T-helper 1 cell (primary cell): Measurements from ENCODE around the gene RTN4RL1.

Experiments
- DNase-seq, 5 donors: peaks; one replicate each; pipeline ENCODE4 v3.0.0-alpha.2; 2012 to 2020

Gene RTN4RL1

GRCh38 chr17:1945621-1946020 is 79.5 kb downstream of the RTN4RL1 start:
- no peak for DNase-seq

- DNase-seq = no peak
Observed at GRCh38 chr17:1943436-1943831, 81.7 kb downstream of the RTN4RL1 start.

GRCh38 chr17:1942666-1943435 is 82.3 kb downstream of the RTN4RL1 start:
- DNase-seq = no peak

- DNase-seq = no peak
Observed at GRCh38 chr17:1942066-1942365, 83.1 kb downstream of the RTN4RL1 start.

- DNase-seq = no peak
Observed at GRCh38 chr17:1941272-1942065, 83.7 kb downstream of the RTN4RL1 start.

GRCh38 chr17:1940810-1941185 is 84.3 kb downstream of the RTN4RL1 start:
- no peak for DNase-seq

- no peak for DNase-seq
Observed at GRCh38 chr17:1939981-1940809, 84.9 kb downstream of the RTN4RL1 start.

GRCh38 chr17:1937461-1937860 is 87.7 kb downstream of the RTN4RL1 start:
- DNase-seq = no peak

- DNase-seq = no peak
Observed at GRCh38 chr17:1936766-1937165, 88.4 kb downstream of the RTN4RL1 start.

- DNase-seq = no peak
Observed at GRCh38 chr17:1934901-1935300, 90.2 kb downstream of the RTN4RL1 start.

- DNase-seq = no peak
Observed at GRCh38 chr17:1933875-1934715, 91.0 kb downstream of the RTN4RL1 start.

GRCh38 chr17:1931844-1932579 is 93.1 kb downstream of the RTN4RL1 start:
- no peak for DNase-seq

- no peak for DNase-seq
Observed at GRCh38 chr17:1930337-1930645, 94.8 kb downstream of the RTN4RL1 start.

- no peak for DNase-seq
Observed at GRCh38 chr17:1928976-1929375, 96.2 kb downstream of the RTN4RL1 start.

GRCh38 chr17:1920948-1921351 is 104.2 kb downstream of the RTN4RL1 start:
- DNase-seq = no peak

GRCh38 chr17:1919201-1919600 is 105.9 kb downstream of the RTN4RL1 start:
- DNase-seq = no peak

- DNase-seq = no peak
Observed at GRCh38 chr17:1918346-1919162, 106.6 kb downstream of the RTN4RL1 start.

- no peak for DNase-seq
Observed at GRCh38 chr17:1916963-1917715, 108.0 kb downstream of the RTN4RL1 start.

GRCh38 chr17:1916316-1916715 is 108.8 kb downstream of the RTN4RL1 start:
- no peak for DNase-seq

- no peak for DNase-seq
Observed at GRCh38 chr17:1915889-1916288, 109.2 kb downstream of the RTN4RL1 start.
